Vagina (tissue), 2 donors: Measurements from ENCODE around the gene MTERF4.

ENCODE experiments used
- POLR2A ChIP-seq, 2 donors: fragments of 450-650 bp; IDR thresholded peaks; one replicate each; pipeline ENCODE4 v1.6.1; 2017; ENCODE audit warnings: antibody characterized with exemption in 2 of 2, mild to moderate bottlenecking in 2 of 2, moderate library complexity in 2 of 2
- TF ChIP-seq, protein P1 (sequence below), 3 experiments: fragments of 450-650 bp in 2 of 3; fragments of 200-600 bp in 1 of 3; sonication (generic) in 1 of 3; IDR thresholded peaks; one replicate each; pipeline ENCODE4 v1.5.1; 2017 to 2019; ENCODE audit warnings: antibody characterized with exemption in 3 of 3, mild to moderate bottlenecking in 2 of 3, moderate library complexity in 2 of 3

DNA sequence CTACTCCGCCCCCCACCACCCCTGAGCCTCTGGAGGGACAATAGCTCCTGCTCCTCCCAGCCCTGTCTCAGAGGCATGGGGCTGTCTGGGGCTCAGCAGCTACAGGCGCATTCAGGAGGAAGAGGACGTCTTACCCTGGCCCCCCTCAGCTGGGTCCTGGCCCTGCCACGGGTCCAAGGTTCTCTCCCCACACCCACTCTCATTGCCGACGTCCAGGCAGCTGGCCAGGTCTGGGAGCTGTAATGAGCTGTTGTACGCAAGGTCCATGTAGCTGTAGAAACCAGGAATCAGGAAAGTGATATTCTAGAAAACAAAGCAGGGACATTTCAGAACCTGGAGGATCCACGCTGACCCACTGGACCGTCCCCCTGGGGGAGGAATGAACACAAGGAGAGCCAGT lies 33.6 kb upstream of the MTERF4 start:
- TF ChIP-seq, protein P1, sequence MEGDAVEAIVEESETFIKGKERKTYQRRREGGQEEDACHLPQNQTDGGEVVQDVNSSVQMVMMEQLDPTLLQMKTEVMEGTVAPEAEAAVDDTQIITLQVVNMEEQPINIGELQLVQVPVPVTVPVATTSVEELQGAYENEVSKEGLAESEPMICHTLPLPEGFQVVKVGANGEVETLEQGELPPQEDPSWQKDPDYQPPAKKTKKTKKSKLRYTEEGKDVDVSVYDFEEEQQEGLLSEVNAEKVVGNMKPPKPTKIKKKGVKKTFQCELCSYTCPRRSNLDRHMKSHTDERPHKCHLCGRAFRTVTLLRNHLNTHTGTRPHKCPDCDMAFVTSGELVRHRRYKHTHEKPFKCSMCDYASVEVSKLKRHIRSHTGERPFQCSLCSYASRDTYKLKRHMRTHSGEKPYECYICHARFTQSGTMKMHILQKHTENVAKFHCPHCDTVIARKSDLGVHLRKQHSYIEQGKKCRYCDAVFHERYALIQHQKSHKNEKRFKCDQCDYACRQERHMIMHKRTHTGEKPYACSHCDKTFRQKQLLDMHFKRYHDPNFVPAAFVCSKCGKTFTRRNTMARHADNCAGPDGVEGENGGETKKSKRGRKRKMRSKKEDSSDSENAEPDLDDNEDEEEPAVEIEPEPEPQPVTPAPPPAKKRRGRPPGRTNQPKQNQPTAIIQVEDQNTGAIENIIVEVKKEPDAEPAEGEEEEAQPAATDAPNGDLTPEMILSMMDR (IDR thresholded peaks at IDR 0.05) = no peak
- no peak for TF ChIP-seq POLR2A (IDR thresholded peaks at IDR 0.05)
